Breast epithelium (tissue), 3 donors: Measurements from ENCODE around the gene RPA1.

Experiments
- CTCF ChIP-seq, 3 donors: fragments of 450-650 bp; IDR thresholded peaks; one replicate each; pipeline ENCODE4 v1.5.1; 2016 to 2017; ENCODE audit warnings: antibody characterized with exemption in 3 of 3, mild to moderate bottlenecking in 3 of 3, moderate library complexity in 3 of 3
- POLR2AphosphoS5 ChIP-seq, 3 donors: sonication (generic); formaldehyde crosslinking; IDR thresholded peaks; one replicate each; pipeline ENCODE4 v1.6.1; 2017; ENCODE audit warnings: antibody characterized with exemption in 3 of 3

- TF ChIP-seq CTCF (IDR thresholded peaks at IDR 0.05) (no peak), POLR2AphosphoS5 (IDR thresholded peaks at IDR 0.05) (no peak)
Measured at GRCh38 chr17:1810450-1811103, 19.2 kb upstream of the RPA1 start.
